CD4-positive, alpha-beta T cell treated with Interleukin-12 subunit alpha and Interleukin-12 subunit beta, for 1 hour (primary cell): ENCODE results near the gene NMNAT2.

Source experiments
- DNase-seq: peaks from one replicate; pipeline ENCODE4 v3.0.0-alpha.2; 2020

NMNAT2 gene

DNA sequence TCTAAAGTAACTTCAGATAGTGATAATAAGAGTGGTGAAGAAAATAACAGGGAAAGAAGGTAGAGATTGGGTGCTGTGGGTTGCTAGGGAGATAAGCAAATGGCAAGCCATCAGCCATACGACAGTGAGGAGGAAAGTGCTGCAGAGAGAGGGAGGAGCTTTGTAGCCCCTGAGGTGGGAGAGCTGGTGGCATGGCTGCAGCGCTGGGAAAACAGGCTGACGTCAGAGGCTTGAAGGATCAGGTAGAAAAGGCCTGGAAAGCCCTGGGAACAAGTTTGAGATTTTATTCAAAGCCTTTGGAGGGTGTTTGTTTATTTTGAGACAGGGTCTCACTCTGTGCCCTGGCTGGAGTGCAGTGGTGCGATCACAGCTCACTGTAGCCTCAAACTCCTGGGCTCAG is 109.5 kb downstream of the NMNAT2 start:
- no peak for DNase-seq

DNA sequence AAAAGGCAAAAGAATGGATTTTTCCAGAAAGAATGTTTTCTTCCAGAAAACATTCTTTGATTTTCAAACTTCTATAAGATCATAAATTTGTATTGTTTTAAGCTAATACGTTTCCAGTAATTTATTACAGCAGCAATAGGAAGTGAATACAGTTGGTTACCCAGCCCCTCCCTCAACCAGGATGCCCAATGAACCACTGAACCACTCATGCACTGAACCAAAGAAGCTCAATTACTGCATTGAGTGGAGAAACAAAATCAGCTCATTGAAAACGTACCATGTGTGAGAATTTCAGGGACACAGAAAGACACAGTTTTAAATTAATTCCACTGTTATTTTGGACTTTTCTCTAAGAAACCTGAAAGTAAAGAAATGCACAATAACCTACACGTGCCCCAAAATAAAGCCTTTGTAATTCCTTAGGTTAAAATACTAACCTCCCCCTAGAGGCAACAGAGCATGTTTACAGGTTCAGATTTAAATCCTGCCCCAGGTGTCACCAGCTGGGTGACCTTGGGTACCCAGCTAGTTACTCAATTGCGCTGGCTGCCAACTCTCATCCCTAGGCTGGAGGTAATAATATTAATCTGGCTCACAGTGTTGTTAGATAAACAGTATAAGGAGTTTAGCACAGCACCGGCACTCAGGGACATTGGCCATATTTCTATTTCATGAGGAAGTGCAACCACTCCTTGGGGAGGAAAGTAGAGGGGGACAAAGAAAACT is 111.7 kb downstream of the NMNAT2 start:
- DNase-seq = no peak

DNA sequence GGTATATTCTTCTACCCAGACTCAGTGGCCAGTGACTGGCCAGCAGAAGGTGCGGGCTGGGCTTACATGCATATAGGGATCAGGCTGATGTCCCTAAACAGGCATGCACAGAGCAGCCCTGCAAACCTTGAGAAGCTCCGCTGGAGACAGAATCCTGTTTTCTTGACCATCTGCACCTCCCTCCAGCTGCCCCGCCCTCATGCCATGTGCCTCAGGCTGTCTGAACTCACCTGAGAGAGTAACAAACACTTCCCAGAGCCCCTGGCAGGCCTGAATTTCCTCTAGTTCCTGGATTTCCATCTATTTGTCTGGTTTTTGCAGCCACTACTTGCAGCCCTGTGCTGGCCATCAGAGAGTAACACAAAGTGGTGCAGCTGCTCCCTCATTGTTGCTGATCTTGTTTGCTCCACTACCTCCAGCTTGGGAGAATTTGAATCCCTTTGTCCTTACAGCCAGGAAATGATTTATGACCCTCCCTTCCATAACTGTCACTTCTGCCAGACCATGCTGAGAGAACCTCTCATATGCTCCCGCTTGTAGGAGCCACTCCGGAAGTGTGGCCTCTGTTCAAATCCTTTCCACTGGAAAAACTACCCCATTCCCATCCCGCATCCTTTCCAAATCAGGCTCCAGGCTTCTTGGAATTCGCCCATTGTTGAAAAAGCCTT is 113.6 kb downstream of the NMNAT2 start:
- no peak for DNase-seq

DNA sequence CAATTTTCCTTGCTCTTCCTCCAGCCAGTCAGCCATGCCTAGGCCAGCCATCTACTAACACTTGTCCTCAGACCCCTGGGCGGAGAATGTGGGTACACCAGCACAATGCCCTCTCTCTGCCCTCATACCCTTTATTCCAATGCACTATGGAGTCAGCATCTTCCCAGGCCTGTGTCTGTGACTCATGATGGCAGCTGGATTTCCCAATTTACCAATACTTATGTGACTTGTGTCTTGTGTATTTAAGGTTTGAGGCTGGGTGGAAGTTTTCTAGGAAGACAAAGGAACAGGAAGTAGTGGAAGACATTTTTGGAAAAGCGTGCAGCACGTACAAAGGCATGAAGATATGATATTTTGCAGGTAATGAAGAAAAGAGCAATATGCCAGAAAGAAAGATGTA is 114.3 kb downstream of the NMNAT2 start:
- no peak for DNase-seq

DNA sequence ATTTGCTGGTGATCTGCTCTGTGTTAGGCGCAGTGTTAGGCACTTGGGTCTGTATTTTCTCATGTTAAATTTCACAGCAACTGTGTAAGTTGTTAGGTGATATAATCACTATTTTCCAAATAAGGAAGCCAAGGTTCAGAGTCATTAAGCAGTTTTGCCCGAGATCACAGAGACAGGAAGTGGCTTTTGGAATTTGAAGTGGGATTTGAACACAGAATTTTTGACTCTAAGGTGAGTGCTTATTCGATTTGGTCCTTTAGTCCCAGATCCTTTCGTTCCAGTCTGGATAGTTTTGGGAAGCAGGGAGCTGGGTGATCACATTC is 114.9 kb downstream of the NMNAT2 start:
- DNase-seq = no peak

DNA sequence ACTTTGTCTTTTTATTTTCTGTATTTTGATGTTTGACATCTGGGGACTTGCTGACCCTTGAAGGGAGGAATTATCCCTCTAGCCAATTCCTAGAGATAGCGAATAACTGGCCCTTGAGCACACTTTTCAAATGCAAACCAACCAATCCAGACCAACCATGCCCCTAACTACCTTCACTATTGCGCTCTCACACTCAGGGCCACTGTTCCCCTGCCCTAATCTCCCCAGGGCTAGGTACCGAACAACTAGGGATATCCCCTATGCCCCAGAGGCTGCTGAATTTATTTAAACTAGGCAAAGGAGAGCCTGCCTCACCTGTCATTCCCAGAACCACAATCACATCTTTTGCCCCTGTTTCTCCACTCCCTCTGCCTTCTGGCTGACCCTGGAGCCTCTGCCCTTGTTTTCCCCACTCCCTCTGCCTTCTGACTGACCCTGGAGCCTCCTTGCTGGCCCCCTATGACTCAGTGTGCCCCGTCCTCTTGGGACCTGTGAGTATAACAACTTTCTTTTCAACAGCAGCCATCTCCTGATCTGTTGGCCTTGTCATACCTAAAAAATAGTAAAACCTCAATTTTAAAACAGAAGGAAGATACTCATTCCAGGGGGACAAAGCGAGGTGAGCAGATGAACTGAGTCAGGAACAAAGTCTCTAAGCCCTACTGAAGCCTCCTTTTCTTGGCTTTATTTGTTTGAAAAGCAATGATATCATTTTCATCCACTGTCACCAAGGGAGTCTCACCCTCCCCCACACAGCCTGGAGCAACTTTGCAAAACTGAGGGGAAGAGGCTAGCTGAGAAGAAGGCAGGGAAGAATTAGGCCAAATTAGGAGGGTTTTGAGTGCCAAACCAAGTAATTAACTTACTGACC is 115.5 kb downstream of the NMNAT2 start:
- no peak for DNase-seq

DNA sequence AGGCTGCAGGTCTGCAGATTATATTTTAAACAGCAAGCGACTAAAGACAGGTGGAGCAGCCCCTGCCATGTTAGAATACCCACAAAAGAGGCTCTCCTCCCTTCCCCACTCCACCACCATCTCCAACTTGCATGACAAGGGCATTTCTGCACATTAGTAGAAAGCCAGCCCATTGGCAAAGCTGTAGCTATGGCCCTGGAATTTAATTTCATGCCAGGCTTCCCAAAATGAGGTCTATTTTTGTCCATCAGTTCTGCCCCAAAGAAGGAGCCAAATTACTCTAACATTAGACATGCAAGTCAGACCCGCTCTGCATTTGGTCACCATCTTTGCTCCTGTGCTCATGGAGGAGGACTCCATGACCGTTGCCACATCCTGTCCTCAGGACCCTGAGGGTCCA is 116.9 kb downstream of the NMNAT2 start:
- no peak for DNase-seq

DNA sequence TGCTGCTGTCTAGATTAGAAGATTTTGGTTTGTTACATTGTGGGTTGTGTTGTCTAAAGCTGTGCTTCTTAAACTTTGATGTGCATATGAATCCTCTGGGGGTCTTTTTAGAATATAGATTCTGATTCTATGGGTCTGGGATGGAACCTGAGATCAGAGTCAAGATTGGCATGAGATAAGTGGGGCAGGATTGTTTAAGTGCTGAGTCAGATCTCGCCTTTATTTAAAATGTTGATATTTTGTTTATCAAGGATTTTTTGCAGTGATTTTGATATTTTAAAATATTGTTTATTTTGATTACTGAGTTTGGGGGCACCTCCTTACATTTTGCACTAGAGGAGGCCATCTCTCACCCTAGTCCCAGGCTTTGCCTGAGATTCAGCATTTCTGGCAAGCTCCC is 117.4 kb downstream of the NMNAT2 start:
- DNase-seq = no peak

DNA sequence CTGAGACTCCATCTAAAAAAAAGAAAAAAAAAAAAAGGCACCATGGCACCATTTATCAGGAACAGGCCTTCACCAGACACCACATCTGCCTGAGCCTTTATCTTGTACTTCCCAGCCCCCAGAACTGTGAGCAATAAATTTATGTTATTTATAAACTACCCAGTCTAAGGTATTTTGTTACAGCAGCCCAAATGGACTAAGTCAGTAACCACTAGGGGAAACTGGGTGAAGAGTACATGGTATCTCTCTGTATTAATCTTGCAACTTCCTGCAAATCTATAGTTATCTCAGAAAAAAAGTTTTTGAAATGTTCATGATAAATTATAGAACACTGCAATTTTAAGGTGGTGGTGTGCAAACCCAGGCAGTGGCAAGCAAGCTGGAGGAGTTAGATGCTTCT is 117.8 kb downstream of the NMNAT2 start:
- no peak for DNase-seq

DNA sequence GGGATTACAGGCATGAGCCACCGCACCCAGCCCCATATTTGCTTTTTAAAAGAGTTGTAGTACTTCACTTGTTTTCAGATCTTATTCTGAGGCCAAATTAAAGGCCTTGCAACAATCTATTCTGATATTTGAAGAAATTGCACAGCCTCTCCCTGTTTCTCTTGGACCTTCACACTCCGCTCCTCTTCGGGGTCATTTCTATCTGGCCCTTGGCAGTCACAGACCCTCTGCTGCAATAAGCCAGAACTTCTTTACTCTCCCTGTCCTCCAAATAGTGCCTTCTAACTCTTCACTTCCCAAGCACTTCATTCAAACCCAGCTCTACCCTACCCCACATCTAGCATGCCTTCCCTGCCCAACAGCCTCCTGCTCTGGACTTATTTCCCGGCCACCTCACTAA is 121.4 kb downstream of the NMNAT2 start:
- DNase-seq = no peak

DNA sequence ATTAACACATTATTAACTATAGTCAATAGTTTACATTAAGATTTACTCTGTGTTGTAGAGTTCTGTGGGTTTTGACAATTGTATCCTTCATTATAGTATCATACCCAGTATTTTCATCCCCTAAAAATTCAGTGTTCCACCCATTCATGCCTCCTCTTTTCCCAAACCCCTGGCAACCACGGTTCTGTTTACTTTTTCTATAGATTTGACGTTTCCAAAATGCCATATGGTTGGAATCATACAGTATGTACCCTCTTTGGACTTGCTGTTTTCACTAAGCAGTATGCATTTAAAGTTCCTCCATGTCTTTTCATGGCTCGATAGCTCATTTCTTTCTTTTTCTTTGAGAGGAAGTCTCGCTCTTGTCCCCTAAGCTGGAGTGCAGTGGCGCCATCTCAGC is 122.7 kb downstream of the NMNAT2 start:
- DNase-seq = no peak

DNA sequence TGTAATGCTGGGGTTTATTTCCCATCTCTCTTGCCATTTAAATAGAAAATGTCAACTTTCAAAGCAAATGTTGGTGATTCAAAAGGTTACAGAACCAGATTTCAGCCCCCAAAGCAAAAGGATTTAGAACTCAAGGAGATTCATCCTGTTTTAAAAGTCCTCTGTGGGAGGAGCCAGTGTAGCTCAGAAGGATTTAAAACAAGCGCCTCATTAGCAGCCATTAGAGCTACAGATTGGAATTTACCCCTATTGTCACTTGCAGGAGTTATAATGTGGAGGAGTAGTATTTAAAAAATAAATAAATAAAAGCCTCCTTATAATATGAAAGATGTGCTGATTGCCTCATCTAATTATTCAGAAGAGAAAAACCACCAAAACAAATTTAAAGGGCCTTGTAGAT is 124.3 kb downstream of the NMNAT2 start:
- DNase-seq = no peak

DNA sequence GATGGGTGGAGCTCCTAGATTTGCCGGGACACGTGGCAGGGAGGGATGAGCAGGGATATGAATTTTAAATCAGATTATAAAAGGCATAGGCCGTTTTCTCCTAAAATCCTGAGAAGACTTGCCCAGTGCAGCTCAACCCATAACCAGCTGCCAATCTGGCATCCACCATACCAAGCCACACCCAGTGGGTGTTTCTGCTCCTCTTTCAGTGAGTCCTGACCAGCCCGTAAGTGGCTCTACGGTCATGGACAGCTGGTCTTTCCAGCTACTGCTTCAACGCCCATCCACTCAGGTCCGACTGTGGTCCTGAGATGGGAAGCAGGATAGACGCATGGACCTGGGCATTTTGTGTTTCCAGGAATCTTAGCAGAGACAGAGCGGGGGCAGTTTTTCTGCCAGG is 124.9 kb downstream of the NMNAT2 start:
- no peak for DNase-seq

DNA sequence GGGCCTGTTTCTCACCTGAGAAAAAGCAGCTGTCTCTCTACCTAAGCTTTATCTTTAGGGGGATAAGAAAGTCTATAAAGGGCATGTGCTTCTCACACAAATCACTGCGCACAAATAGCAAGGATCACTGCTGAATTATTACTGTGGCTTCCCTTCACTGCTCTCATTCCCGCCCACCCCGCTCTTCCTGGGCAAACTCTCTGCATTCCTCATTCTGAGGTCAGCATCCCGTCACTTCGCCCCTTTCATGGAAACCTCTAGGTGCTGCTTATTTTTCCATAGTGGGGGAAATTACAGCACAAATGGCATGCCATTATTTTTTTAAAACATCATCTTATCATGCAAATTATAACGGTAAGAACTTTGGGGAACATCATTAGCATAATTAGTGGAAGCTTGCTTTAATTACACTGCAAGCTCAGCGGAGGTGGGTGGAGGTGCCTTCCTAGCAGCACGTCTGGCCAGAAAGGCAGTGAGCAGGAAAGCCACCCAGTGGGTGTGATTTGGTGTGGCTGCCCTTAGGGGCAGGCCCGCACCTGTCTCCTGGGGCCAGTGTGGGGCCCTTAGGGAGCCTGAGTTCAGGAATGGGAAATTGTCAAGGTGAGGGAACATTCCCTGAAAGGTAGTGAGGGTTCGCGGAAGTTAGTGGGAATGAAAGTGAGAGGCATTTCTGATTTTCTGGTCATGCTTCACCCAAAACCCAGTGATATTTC is 126.2 kb downstream of the NMNAT2 start:
- DNase-seq = no peak

DNA sequence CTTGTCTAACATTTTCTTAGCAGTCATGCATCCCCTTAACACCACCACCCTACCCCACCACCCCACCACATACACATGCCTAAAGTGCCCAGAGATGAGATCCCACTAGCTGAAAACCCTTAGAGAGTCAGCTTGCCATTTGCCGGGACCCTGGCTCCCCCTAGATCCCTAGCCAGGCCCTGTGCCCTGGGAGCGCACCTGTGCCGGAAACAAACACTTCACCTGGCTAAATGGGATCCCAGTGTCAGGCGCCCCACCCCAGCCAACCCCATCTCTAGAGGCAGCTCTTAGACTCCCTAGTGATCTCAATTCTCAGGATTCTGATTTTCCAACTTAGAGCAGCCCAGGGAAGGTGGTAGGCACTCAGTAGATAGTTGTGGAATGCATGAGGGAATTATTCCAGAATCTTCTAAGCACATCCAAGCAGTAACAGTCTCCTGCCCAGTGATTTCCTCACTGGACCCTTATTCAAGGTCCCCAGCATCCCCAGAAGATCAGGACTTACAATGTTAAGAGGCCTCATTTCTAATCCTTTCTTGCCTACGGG is 126.9 kb downstream of the NMNAT2 start:
- no peak for DNase-seq

DNA sequence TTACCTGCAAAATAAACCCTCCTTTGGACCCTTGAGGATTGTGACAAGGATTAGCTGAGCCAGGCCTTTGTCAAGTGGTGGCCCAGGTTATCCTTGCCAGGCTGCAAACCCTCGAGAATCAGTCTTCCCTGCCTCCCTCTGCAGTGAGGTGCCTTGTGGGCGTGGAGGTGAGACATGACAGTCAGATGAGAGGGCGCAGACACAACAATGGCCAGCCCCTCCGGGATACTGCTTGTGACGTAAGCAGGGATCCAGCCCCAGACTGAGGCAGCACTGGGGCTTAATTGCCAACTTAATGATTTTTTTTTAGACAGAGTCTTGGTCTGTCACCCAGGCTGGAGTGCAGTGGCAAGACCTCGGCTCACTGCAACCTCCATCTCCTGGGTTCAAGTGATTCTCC is 127.6 kb downstream of the NMNAT2 start:
- DNase-seq = no peak

DNA sequence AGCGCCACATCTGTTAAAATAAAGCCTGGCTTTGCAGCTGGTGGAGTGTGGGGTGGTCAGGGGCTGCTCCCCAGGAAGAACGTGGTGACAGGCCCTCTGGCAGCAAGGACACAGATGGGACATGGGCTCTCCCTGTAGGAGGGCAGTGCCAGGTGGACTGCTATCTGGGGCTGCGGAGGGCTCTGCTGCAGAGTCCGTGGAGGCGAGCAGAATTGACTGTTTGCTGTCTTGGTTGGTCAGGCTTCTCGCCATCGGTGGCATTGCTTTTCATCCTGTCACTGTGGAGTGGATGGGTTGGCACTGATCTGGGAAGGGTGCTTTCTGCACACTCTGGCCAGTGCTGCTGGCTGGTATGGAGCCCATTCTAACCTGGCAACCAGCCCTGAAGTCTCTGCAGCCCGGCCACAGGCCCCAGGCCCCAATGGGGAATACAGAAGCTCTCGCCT is 129.1 kb downstream of the NMNAT2 start:
- no peak for DNase-seq

DNA sequence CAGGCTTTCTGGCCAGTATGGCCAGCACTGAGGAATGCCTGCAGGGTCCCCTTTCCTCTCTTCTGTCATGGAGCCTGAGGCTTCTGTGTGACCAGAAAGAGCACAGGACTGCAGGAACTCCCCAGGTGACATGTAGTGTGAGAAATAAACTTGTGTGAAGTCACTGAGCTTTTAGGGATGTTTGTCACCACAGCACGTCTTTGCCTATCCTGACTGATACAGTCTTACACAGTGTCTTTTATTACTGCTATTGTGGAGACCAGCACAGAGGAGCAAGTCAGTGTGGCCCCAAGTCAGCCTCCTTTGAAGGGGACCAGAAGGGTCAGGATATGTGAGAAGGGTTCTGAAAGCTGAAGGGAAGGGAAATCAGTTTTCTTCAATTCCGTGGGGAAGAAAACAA is 129.6 kb downstream of the NMNAT2 start:
- DNase-seq = no peak

DNA sequence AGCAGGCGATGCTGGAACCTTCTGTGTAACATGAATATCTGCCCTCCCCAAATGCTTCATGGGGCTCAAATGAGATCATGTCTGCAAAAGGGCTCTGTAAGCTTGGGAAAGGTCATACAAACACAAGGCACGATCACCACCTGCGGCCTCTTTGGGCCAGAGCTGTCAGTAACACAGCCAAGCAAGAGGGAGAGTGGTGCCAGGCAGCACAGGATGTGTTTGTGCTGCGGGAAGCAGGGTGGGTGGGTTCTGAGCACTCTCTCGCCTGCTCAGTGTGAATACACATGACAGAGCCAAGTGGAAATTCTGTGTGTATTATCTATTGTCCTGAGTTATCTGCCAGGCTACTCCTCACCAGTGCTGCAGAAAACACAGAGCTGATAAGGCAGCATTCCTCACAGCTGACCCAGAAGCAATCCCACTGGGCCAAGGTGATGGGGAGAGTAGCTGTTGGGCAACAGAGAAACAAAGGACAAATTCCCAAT is 130.9 kb downstream of the NMNAT2 start:
- no peak for DNase-seq

DNA sequence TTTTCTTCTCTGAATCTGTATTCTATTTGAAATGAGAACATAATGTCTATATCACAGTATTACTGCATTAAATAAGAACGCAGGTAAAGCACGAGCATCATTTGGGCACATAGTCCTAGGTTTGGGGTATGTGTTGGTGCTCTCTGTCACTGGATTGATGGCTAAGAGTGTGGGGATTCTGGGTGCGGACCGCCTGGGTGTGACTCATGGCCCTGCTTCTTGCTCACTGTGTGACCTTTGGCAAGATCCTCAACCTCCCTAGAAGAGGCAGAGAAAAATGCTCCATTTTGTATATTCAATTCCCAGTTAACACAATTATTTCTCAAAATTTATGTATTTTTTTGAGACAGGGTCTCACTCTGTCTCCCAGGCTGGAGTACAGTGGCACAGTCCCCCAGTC is 132.4 kb downstream of the NMNAT2 start:
- no peak for DNase-seq

DNA sequence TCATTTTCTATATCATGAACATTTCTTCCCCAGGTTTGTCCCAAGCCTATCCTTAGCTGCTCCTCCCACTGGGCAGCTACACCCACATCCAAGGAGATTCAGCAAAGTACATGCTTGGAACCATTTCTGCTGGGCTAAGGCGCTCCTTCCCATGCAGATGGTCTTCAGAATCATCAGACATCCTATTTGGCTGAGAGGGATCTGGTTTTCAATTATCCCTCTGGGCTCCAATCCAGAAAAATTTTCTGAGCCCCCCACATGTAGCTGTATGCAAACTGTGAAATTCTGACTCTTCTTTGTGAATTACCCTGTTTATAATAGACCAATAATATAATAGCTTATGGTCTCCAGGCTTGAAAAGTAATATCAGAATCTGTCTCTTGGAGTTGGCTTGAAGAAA is 132.9 kb downstream of the NMNAT2 start:
- DNase-seq = no peak

DNA sequence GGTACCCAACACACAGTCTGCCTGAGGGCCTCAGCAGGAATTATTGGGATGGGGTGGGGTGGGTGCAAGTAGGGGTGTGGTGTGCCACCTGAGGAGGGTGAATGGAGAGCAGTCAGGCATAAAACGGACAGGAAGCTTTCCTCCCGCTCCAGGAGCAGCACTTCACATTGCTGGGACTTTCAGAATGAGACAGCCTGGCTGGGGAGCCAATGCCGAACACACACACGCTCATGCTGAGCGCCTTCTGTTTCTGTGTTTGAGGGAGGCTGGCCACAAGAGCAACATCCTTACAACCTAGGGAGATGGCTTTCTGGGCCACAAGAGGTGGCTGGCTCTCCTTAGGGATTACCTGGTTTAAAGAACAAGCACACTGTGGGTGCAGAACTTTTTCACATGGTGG is 134.1 kb downstream of the NMNAT2 start:
- no peak for DNase-seq

DNA sequence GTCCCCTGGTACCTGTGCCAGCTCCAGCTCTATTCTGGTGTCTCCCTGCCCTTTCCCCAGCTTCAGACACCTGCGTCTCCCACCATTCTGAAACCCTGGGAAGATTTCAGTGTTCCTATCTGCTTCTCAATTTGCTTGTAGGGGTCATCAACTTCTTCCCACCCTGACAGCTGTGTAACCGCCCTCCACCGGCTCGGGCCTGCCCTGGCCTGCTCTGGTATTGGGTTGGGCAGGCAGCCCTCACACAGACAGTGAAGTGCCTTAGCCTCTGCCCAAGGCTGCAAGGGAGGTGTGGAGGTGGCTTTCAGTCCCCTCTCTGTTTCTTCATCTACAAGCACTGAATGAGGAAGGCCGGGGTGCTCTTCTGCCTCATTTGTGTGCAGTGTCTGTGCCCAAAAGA is 134.9 kb downstream of the NMNAT2 start:
- DNase-seq = no peak
